ENCODE data around the gene LCK. TPM values are rescaled to one million over a fixed set of nuclear protein-coding genes. Genes with fewer than 3 reads are reported as not detected.
"Not testable (repeated sequence)": the region's sequence is repeated elsewhere in the genome, so short reads cannot be mapped to it uniquely, and the experiment has no call there.

Gene LCK
- total RNA-seq, 1 donor from 2014 or later: not detected

GRCh38 chr1:32285658-32286057 is 34.6 kb downstream of the LCK start:
- Mint-ChIP-seq H3K36me3 (ENCODE audit: low read depth) (no peaks in the 10 kb centered on the region), H3K27ac (ENCODE audit: unreplicated experiment) (no peak overlapping the region), H3K9me3 (no peaks in the 10 kb centered on the region), H3K4me1 (no peaks in the 10 kb centered on the region), H3K4me3 (no peak overlapping the region), H3K27me3 (ENCODE audit: low read depth) (no peaks in the 10 kb centered on the region)
- no peak for TF ChIP-seq CTCF (conservative IDR thresholded peaks at IDR 0.05)
- DNase-seq (ENCODE audit: low read depth, low spot score): no peak

- Mint-ChIP-seq H3K4me3 (no peak overlapping the region), H3K36me3 (ENCODE audit: low read depth) (no peaks in the 10 kb centered on the region), H3K9me3 (no peaks in the 10 kb centered on the region), H3K27ac (ENCODE audit: unreplicated experiment) (no peak overlapping the region), H3K27me3 (ENCODE audit: low read depth) (no peaks in the 10 kb centered on the region), H3K4me1 (peaks cover 5% of the 10 kb centered on the region)
- no peak for DNase-seq (ENCODE audit: low read depth, low spot score)
- no peak for TF ChIP-seq CTCF (conservative IDR thresholded peaks at IDR 0.05)
These were observed 35.7 kb downstream of the LCK start for GRCh38 chr1:32286763-32287162.

- DNase-seq (ENCODE audit: low read depth, low spot score): no peak
- Mint-ChIP-seq H3K4me3 (no peak overlapping the region), H3K27ac (ENCODE audit: unreplicated experiment) (no peak overlapping the region), H3K36me3 (ENCODE audit: low read depth) (peaks cover 2% of the 10 kb centered on the region), H3K9me3 (no peaks in the 10 kb centered on the region), H3K4me1 (peaks cover 14% of the 10 kb centered on the region), H3K27me3 (ENCODE audit: low read depth) (no peaks in the 10 kb centered on the region)
- no peak for TF ChIP-seq CTCF (conservative IDR thresholded peaks at IDR 0.05)
These were observed 38.2 kb downstream of the LCK start for GRCh38 chr1:32289256-32289655.

- no peaks in the 10 kb centered on the region for H3K9me3 Mint-ChIP-seq
- peak overlapping the region; percentile 99 for H3K4me3 Mint-ChIP-seq
- H3K27me3 Mint-ChIP-seq (ENCODE audit: low read depth): no peaks in the 10 kb centered on the region
- peaks cover 2% of the 10 kb centered on the region for H3K36me3 Mint-ChIP-seq (ENCODE audit: low read depth)
- peaks cover 24% of the 10 kb centered on the region for H3K4me1 Mint-ChIP-seq
- TF ChIP-seq CTCF (conservative IDR thresholded peaks at IDR 0.05): no peak
- DNase-seq (ENCODE audit: low read depth, low spot score): no peak
- H3K27ac Mint-ChIP-seq (ENCODE audit: unreplicated experiment): peak overlapping the region; percentile 25
These were observed 40.2 kb downstream of the LCK start for GRCh38 chr1:32291145-32291707.

- DNase-seq (ENCODE audit: low read depth, low spot score): peak; percentile 84
- no peaks in the 10 kb centered on the region for H3K27me3 Mint-ChIP-seq (ENCODE audit: low read depth)
- H3K9me3 Mint-ChIP-seq: no peaks in the 10 kb centered on the region
- H3K27ac Mint-ChIP-seq (ENCODE audit: unreplicated experiment): peak within 1 kb of the TSS; percentile 96
- H3K4me1 Mint-ChIP-seq: peaks cover 29% of the 10 kb centered on the region
- peaks cover 7% of the 10 kb centered on the region for H3K36me3 Mint-ChIP-seq (ENCODE audit: low read depth)
- peak within 1 kb of the TSS; percentile 99 for H3K4me3 Mint-ChIP-seq
- TF ChIP-seq CTCF (conservative IDR thresholded peaks at IDR 0.05): no peak
These were observed 40.9 kb downstream of the LCK start, which contains the start of gene HDAC1 for GRCh38 chr1:32291708-32292538. TSS of gene HDAC1 (plus strand) at chr1:32292083. CDS start at chr1:32292170, 87 bp downstream.

- peaks cover 21% of the 10 kb centered on the region for H3K4me1 Mint-ChIP-seq
- not testable (repeated sequence) for H3K9me3 Mint-ChIP-seq; H3K36me3 Mint-ChIP-seq (ENCODE audit: low read depth); H3K27ac Mint-ChIP-seq (ENCODE audit: unreplicated experiment); DNase-seq (ENCODE audit: low read depth, low spot score); H3K27me3 Mint-ChIP-seq (ENCODE audit: low read depth); H3K4me3 Mint-ChIP-seq
These were observed 47.1 kb downstream of the LCK start for GRCh38 chr1:32298211-32298610.

Measured in neural crest cell (in vitro differentiated cells).